DMS153 treated with DMSO at 0.1 percent for 48 hours (cell line): Measurements from ENCODE around the gene RAB10.

Experiments used
- DNase-seq: peaks from one replicate; lab custom pipeline; 2025; ENCODE audit not compliant: unreplicated experiment; lab: John Stamatoyannopoulos, UW

Gene RAB10

DNA sequence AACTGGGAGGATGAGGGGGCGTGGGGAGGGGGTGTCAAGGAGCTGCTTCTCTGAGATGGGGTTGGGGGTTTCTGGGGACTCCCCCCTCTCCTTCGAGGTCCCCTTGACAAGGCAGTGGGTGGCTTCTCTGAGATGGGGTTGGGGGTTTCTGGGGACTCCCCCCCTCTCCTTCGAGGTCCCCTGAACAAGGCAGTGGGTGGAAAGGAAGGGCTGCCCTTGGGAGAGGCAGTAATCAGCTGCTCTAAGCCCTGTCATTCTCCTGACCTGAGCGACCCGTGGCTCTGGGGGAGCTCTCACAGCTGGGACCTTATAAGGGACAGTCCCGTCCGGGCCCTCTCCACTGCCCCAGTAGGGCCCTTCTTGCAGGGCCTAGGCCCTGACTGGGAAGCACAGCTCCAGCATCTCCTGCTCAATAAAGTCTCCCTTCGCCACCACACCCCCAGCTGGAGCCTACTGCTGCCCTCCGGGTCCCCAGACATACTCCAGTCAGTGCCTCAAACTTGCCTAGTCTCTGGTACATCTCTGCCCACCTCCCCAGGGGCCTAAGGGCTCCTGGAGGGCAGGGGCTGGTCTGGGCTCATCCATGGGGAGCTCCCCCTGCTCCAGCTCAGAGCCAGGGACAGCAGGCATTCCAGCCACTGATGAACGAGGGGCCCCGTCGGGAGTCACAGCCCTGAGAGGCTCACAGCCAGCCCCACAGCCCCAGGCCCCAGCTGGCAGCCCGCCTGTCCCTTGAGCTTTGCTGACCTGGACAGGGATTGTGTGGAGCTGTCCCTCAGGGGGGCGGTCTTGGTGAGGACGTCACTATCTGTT is 141.8 kb downstream of the RAB10 start:
- no peak for DNase-seq

DNA sequence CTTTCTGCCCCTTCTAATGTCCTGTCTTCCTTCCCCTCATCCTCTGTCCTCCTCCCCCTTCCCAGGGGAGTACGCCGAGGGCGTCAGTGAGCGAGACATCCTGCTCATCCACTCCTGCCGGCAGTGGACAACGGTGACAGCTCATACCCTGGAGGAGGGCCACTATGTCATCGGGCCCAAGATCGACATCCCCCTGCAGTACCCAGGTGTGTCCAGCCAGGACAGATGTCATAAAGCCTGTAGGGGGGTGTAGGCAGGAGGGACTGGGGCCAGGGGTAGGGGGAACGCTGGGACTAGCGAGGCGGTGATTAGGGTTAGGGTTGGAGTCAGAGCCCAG is 142.4 kb downstream of the RAB10 start:
- no peak for DNase-seq

DNA sequence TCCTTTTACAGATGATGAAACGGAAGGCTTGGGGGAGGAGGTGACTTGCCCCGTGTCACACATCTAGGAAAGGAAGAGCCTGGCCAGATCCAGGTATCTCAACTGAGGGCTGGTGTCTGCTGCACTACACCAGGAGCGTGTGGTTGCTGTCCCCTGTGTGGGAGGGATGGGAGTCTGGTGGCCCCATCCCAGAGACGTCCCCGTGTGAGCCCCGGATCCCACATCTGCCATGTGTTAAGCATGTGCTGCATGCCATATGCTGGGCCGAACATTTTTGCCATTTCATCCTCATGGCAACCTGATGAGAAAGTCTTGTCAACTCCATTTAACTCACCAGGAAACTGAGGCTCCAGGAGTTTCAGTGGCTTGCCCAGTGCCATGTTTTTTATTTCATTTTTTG is 143.2 kb downstream of the RAB10 start:
- no peak for DNase-seq

DNA sequence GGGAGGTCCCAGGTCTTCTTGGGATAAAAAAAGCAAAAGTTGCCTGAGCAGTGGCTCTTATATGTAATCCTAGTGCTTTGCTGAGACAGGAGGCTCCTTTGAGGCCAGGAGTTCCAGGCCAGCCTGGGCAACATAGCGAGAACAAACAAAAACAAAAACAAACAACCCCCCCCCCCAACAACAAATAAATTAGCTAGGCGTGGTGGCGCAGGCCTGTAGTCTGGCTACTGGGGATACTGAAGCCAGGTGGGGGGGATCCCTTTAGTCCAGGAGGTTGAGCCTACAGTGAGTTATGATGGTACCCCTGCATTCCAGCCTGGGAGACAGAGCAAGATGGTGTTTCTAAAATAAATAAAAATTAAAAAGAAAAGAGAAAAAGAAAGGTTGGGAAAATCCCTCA is 144.4 kb downstream of the RAB10 start:
- DNase-seq = no peak

DNA sequence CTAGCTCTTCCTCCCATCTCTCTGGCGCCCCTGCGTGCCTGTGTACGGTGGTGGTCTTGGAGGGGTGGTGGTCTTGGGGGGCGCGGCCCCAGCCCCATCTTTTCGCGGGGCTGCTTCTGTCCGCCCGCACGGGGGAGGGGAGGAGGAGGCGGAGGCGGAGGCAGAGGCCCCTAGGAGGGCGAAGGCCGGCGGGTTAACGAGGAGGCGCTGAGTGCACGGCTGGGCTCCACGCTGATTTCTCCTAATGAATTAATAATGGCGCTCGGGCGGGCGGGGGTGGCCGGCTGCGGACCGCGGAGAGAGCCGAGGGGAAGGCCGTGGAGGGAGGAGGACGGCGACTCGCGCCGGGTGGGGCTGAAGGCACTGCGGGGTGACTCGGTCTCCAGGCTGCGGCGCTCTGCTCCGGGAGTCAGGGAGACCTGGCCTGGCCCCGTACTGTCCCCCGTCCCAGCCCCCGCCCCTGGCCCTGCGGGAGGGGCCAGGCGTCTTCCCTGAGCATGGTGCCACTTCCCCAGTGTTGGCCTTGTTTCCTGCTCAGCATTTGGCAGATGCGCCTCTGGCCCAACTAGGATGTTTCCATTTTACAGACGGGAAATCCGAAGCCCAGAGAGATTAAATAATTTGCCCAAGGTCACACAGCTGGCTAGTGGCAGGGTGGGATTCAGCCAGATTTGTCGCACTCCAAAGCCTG is 145.0 kb downstream of the RAB10 start:
- no peak for DNase-seq

DNA sequence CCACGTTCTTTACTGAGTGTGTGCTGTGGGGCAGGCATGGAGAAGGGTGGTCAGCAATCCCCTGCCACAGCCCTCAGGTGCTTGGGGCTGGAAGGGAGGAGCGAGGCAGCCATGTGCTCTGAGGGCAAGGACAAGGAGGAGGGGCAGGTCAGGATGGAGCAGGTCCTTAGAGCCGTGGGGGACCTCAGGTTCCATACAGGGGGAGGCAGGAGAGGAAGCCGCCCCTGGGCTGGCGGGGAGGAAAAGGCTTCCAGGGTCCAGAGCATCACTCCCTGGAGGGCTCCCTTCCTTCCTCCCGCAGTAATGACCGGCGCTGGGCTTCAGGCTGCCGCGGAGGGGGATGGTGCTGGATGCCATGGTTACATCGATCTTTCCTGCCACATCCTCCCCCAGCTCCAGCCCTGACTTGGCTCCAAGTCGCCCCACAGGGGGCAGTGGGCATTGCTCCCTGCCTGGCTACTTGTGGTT is 145.6 kb downstream of the RAB10 start:
- no peak for DNase-seq

DNA sequence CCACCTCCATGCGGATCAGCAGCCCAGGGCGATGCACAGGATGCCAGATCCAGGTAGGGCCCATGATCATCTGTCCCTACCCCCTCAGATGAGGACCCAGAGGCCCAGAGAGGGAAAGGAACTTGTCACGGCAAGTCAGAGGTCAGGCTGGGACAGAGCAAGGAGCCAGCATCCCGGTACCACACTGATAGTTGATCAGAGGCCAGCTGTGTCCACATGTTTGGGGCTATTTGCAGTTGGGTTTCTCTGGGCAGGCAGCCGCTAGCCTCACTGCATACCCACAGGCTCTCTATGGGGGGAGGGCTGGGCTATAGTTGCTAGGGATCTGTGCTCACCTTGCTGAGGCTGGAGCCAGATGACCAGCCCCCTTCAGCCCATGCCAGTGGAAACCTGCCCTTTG is 148.6 kb downstream of the RAB10 start:
- no peak for DNase-seq

DNA sequence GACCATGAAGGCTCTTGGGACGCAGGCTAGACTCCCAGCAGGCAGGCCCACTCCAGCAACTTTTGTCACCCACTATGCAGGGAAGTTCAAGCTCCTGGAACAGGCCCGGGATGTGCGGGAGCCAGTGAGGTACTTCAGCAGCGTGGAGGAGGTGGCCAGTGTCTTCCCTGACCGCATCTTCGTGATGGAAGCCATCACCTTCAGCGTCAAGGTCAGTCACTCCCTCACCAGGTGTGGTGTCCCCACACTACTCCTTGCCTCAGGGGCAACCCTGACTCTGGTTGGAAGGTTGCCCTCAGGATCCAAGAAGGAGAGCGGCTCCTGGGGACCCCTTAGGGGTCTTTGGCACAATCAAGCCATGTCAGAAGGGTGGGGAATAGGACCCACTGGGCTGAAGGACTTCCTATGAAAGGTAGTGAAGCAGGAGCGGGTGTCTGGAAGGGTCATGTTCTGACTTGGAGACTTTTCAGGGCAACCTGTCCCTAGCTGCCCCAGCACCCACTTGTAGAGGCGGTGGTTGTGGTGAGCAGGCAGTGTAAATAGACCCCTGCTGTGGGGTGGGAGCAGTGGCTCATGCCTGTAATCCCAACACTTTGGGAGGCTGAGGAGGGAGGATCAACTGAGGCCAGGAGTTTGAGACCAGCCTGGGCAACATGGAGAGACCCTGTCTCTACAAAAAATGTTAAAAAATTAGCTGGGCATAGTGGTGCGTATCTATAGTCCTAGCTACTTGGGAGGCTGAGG is 149.2 kb downstream of the RAB10 start:
- no peak for DNase-seq

DNA sequence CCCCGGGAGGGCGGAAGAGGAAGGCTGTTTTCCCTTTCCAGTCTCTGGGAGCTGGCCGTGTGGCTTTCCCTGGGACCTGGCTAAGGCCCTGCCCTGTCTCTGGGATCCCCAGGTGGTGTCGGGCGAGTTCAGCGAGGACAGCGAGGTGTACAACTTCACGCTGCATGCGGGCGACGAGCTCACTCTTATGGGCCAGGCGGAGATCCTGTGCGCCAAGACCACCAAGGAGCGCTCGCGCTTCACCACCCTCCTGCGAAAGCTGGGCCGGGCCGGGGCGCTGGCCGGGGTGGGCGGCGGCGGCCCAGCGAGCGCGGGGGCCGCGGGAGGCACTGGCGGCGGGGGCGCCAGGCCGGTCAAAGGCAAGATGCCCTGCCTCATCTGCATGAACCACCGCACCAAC is 150.2 kb downstream of the RAB10 start:
- DNase-seq = no peak

DNA sequence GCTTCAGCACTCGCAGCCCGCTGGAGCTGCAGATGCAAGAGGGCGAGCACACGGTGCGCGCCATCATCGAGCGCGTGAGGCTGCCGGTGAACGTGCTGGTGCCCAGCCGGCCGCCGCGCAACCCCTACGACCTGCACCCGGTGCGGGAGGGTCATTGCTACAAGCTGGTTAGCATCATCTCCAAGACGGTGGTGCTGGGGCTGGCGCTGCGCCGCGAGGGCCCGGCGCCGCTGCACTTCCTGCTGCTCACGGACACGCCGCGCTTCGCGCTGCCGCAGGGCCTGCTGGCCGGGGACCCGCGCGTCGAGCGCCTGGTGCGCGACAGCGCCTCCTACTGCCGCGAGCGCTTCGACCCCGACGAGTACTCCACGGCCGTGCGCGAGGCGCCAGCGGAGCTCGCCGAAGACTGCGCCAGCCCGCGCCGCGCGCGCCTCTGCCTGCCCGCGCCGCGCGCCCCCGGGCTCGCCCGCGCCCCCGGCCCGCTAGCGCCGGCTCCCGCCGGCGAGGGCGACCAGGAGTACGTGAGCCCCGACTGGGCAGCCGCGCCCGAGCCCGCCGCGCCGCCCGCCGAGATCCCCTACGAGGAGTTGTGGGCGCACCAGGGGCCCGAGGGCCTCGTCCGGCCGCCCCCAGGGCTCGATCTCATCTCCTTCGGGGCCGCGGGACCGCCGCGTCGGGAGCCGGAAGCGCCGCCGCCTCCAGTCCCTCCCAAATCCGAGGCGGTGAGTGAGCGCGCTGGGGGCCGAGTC is 150.8 kb downstream of the RAB10 start:
- DNase-seq = peak; percentile 20

DNA sequence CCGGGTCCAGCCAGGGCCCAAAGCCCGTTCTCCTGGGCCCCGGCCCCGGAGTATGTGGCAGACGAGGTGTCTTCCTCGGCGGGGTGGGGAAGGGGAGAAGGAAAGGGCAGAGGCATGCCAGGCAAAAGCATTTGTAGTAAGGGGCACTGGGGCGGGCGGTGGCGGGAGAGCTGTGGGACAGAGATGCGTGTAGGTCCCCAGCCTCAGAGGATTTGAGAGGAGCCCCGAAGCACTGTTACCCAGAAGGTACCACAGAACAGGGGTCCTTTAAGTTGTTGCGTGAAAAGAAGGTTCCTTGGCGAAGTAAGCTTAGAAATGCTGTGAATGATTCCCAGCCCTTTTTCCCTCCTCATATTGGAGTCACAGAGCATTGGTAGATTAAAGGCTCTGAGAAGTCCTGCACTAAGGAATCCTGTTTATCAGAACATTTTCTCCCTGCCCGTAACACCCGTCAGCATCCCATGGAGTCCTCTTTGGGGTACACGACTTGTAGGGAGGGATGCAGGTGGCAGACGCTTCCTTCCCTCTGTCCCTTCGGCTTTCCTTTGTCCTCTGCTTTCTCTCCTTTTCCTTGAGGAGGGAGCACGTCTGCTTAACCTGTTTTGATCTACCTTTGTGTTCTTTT is 151.5 kb downstream of the RAB10 start:
- no peak for DNase-seq

DNA sequence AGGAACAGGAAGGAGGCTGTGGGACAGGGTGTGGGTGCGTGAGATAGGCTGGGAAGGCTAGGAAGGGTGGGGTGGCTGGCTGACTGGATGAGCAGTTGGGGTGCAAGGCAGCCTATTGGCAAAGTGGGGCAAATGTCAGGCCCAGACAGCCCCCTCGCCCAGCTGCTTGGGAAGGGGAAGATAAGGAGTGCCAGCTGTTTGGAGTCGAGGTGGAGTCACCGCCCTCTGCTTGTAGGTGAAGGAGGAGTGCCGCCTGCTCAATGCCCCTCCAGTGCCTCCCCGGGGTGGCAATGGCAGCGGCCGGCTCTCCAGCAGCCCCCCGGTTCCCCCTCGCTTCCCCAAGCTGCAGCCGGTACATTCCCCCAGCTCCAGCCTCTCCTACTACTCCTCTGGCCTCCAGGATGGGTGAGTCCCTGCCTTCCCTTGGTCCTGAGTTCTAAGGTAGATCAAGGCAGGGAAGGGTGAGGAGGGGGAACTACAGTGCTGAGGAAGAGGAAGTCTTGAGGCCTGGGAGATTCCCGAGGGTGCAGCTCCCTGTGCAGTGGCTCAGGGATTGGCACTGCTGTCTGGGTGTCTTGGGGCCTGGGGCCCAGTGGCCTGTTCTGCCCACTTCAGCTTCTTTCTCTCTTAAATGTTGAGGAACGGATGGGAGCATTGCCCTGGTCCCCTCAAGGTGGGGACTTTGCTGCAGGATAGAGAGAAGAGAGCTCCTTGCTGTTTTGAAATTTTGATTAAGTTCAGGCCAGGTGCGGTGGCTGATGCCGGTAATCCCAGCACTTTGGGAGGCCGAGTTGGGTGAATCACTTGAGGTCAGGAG is 152.3 kb downstream of the RAB10 start:
- DNase-seq = no peak
